Keratinocyte (primary cell): ENCODE results near the gene AHRR.

Experiments used
- EZH2 ChIP-seq: IDR thresholded peaks from one replicate; pipeline ENCODE4 v1.6.1; 2012; ENCODE audit warnings: inconsistent platforms, mild to moderate bottlenecking, low read length, moderate library complexity
- TF ChIP-seq, protein P1 (sequence below), 3 experiments: IDR thresholded peaks in 1 of 3; conservative IDR thresholded peaks in 1 of 3; optimal IDR thresholded peaks in 1 of 3; 2 replicates in 2 of 3; 3 replicates in 1 of 3; pipeline versions ENCODE3 to v1.5.1; 2011; ENCODE audit warnings: low read length in 3 of 3, mild to moderate bottlenecking in 3 of 3, moderate library complexity in 2 of 3, control low read depth in 1 of 3, inconsistent platforms in 1 of 3; ENCODE audit not compliant: insufficient read depth in 2 of 3; ENCODE audit errors: extremely low read depth in 1 of 3

DNA sequence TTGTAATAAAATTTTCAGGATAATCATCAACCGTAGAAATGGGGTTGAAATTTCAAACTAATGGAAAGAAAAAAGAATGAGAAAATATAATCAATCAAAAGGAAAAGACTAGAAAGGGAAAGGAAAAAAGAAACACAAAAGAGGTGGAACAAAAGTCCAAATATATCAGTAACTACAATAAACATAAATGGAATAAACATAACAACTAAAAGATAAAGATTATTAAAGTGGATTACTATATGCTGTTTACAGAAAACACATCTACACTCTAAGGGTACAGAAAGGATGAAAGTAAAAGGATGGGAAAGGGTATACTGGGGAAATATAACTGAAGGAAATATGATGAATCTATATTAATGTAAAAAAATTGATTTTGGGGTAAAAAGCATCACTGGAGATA, 43.0 kb downstream of the AHRR start:
- TF ChIP-seq, protein P1, sequence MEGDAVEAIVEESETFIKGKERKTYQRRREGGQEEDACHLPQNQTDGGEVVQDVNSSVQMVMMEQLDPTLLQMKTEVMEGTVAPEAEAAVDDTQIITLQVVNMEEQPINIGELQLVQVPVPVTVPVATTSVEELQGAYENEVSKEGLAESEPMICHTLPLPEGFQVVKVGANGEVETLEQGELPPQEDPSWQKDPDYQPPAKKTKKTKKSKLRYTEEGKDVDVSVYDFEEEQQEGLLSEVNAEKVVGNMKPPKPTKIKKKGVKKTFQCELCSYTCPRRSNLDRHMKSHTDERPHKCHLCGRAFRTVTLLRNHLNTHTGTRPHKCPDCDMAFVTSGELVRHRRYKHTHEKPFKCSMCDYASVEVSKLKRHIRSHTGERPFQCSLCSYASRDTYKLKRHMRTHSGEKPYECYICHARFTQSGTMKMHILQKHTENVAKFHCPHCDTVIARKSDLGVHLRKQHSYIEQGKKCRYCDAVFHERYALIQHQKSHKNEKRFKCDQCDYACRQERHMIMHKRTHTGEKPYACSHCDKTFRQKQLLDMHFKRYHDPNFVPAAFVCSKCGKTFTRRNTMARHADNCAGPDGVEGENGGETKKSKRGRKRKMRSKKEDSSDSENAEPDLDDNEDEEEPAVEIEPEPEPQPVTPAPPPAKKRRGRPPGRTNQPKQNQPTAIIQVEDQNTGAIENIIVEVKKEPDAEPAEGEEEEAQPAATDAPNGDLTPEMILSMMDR (optimal IDR thresholded peaks at IDR 0.05 in 1 of 3, IDR thresholded peaks at IDR 0.05 in 1 of 3, conservative IDR thresholded peaks at IDR 0.05 in 1 of 3; ENCODE audit: extremely low read depth in 1 of 3, insufficient read depth in 2 of 3, low read length in 3 of 3) = no peak
- TF ChIP-seq EZH2 = no peak
